K562 (cell line): Measurements from ENCODE around the gene CISTR. TPM values are rescaled to one million over a fixed set of nuclear protein-coding genes. Genes with fewer than 3 reads are reported as not detected.

Experiments used
- ATAC-seq: fragments of 200-7000 bp; cut with Tn5 transposase; 3 replicates; pipeline ENCODE4 v1.9.1; 2020; ENCODE audit warnings: moderate library complexity
- BruUV-seq: library from RNA; stranded (reverse); fragments of 400-500 nt; replicated peaks from 2 replicates; lab custom pipeline; 2021; lab: Mats Ljungman, UMichigan
- CTCF ChIA-PET: fragments of 300-600 bp; formaldehyde crosslinking; extraction: SDS; loops from one replicate; lab custom pipeline; 2021; ENCODE audit warnings: low intra/inter-chr PET ratio; lab: Yijun Ruan, JAX
- POLR2A ChIA-PET: fragments of 300-600, 350-650 bp; sonication (Branson Sonifier 250); formaldehyde crosslinking; extraction: SDS; loops from one replicate; lab custom pipeline; 2021; ENCODE audit warnings: antibody characterized with exemption, inconsistent platforms; lab: Yijun Ruan, JAX
- DNase-seq, 4 experiments: peaks; one replicate each; pipeline versions ENCODE4 v3.0.0 to v3.0.0-alpha.2; 2011 to 2018; ENCODE audit warnings: low spot score in 3 of 4, mixed read lengths in 3 of 4; ENCODE audit errors: extremely low read depth in 1 of 4
- FAIRE-seq: peaks from 2 replicates; lab custom pipeline; 2011; peaks lifted over from hg19 to GRCh38; lab: Jason Lieb, UNC
- H2AFZ ChIP-seq: 2 replicates; pipeline ENCODE4 v1.6.0; 2011; ENCODE audit warnings: low read depth, low read length, control low read depth, inconsistent platforms
- H3K27ac ChIP-seq: fragments of 200-600 bp; 3 replicates; pipeline ENCODE4 v1.8.0; 2011; ENCODE audit warnings: low read depth, mild to moderate bottlenecking, control low read depth, inconsistent platforms, low read length, moderate library complexity, mixed read lengths; ENCODE audit errors: extremely low read depth
- H3K27me3 ChIP-seq, 2 experiments: fragments of 300-600 bp in 1 of 2; 2 replicates in 1 of 2; 3 replicates in 1 of 2; pipeline versions ENCODE4 v1.6.0 to v1.8.0; 2011; ENCODE audit warnings: inconsistent platforms in 2 of 2, low read length in 2 of 2, mild to moderate bottlenecking in 1 of 2, mixed read lengths in 1 of 2, moderate library complexity in 1 of 2; ENCODE audit not compliant: control insufficient read depth in 2 of 2, insufficient read depth in 2 of 2
- H3K36me3 ChIP-seq: fragments of 300-600 bp; 3 replicates; pipeline ENCODE4 v1.8.0; 2011; ENCODE audit warnings: mild to moderate bottlenecking, low read length, inconsistent platforms; ENCODE audit not compliant: control insufficient read depth, insufficient read depth
- H3K4me1 ChIP-seq, 2 experiments: fragments of 200-600 bp in 1 of 2; replicated peaks in 1 of 2; 2 replicates in 1 of 2; 3 replicates in 1 of 2; pipeline versions ENCODE4 v1.5.1 to v1.8.0; 2011; ENCODE audit warnings: inconsistent platforms in 2 of 2, low read length in 2 of 2, mild to moderate bottlenecking in 1 of 2, mixed read lengths in 1 of 2, moderate library complexity in 1 of 2; ENCODE audit not compliant: control insufficient read depth in 2 of 2, insufficient read depth in 2 of 2
- H3K4me2 ChIP-seq: 2 replicates; pipeline ENCODE4 v1.6.1; 2011; ENCODE audit warnings: low read length, control low read depth, inconsistent platforms, mixed read lengths; ENCODE audit not compliant: insufficient read depth
- H3K4me3 ChIP-seq: fragments of 200-600 bp; sonication (generic), shearing (Covaris generic); 2 replicates; pipeline ENCODE4 v1.5.1; 2016; ENCODE audit warnings: control low read depth, inconsistent platforms
- H3K79me2 ChIP-seq: fragments of 200-600 bp; 3 replicates; pipeline ENCODE4 v1.8.0; 2011; ENCODE audit warnings: low read length, inconsistent platforms; ENCODE audit not compliant: control insufficient read depth, insufficient read depth
- H3K9ac ChIP-seq, 2 experiments: 2 replicates each; pipeline versions ENCODE4 v1.6.0 to v1.6.1; 2011; ENCODE audit warnings: low read depth in 2 of 2, low read length in 2 of 2, control low read depth in 1 of 2, inconsistent platforms in 1 of 2, mild to moderate bottlenecking in 1 of 2, mixed read lengths in 1 of 2; ENCODE audit not compliant: insufficient read depth in 1 of 2
- H3K9me1 ChIP-seq: one replicate; pipeline ENCODE4 v1.6.0; 2011; ENCODE audit warnings: inconsistent platforms, mild to moderate bottlenecking, low read length, moderate library complexity; ENCODE audit not compliant: control insufficient read depth, insufficient read depth
- H3K9me3 ChIP-seq: replicated peaks from 2 replicates; pipeline ENCODE4 v1.5.1; 2011; ENCODE audit warnings: low read depth, low read length, inconsistent platforms; ENCODE audit not compliant: control insufficient read depth, insufficient read depth
- H4K20me1 ChIP-seq: replicated peaks from 2 replicates; pipeline ENCODE4 v1.6.1; 2011; ENCODE audit warnings: low read length, inconsistent platforms, mixed read lengths; ENCODE audit not compliant: control insufficient read depth, insufficient read depth
- ARID4B ChIP-seq: sonication (generic); formaldehyde crosslinking; IDR thresholded peaks from 2 replicates; pipeline ENCODE4 v1.8.0; 2022; ENCODE audit warnings: mild to moderate bottlenecking, missing genetic modification reagents
- DACH1 ChIP-seq: fragments of 450-650 bp; IDR thresholded peaks from 2 replicates; pipeline ENCODE4 v1.6.1; 2018; ENCODE audit not compliant: partially characterized antibody
- GTF3C2 ChIP-seq: IDR thresholded peaks from 3 replicates; pipeline ENCODE4 v1.6.1; 2011; ENCODE audit warnings: borderline replicate concordance, mild to moderate bottlenecking, moderate library complexity; ENCODE audit not compliant: insufficient read length; ENCODE audit errors: extremely low read depth
- MCM3 ChIP-seq: fragments of 450-650 bp; IDR thresholded peaks from 2 replicates; pipeline ENCODE4 v1.6.1; 2016
- SMARCB1 ChIP-seq: IDR thresholded peaks from 2 replicates; pipeline ENCODE4 v1.6.1; 2011; ENCODE audit warnings: improper control_type of control experiment, low read depth; ENCODE audit not compliant: insufficient read length
- ZBTB1 ChIP-seq: sonication (generic); formaldehyde crosslinking; IDR thresholded peaks from 2 replicates; pipeline ENCODE4 v1.8.1; 2023; ENCODE audit warnings: missing genetic modification reagents, low read depth, mild to moderate bottlenecking, borderline replicate concordance
- ZBTB11 ChIP-seq, 3 experiments: fragments of 200-800 bp in 1 of 3; fragments of 250-450 bp in 1 of 3; fragments of 450-650 bp in 1 of 3; sonication (Bioruptor Pico) in 1 of 3; sonication (Bioruptor generic) in 1 of 3; formaldehyde crosslinking in 1 of 3; IDR thresholded peaks; 2 replicates each; pipeline versions ENCODE4 v1.6.1 to v1.8.0; 2016 to 2022; ENCODE audit warnings: mild to moderate bottlenecking in 2 of 3, missing genetic modification characterization in 2 of 3, missing compliant biosample characterization in 1 of 3, moderate library complexity in 1 of 3
- WGBS: fragments of 100-300 bp; shearing (Covaris generic); methylation state at CpG from one replicate; pipeline ENCODE4 v1.1.6; 2016; ENCODE audit warnings: low coverage, mixed read lengths; ENCODE audit not compliant: insufficient coverage; ENCODE audit errors: missing lambda C conversion rate; 5-methylcytosine and 5-hydroxymethylcytosine counted together
- in situ Hi-C: fragments of 300-500 bp; cut with MboI; formaldehyde crosslinking; loops from 4 replicates; pipeline ENCODE4 v1.15.0; 2018; ENCODE audit warnings: inconsistent platforms, mixed read lengths
- intact Hi-C: fragments of 100-400 bp; cut with micrococcal nuclease; formaldehyde crosslinking; loops from 2 replicates; pipeline ENCODE4 v1.14.2; 2022
- polyA plus RNA-seq, 8 experiments: library from polyadenylated mRNA; depleted of rRNA in 4 of 8; stranded (reverse) in 5 of 8; unstranded in 3 of 8; fragments of >200 nt; fragmentation: Nextera tagmentation in 2 of 8; fragmentation: Illumina TruSeq in 1 of 8; extraction: Ambion mirVana in 2 of 8; extraction: Trizol in 1 of 8; gene quantifications; 2 replicates each; pipeline versions ENCODE4 v1.2.1 to v1.2.3, GENCODE V29; 2011 to 2014; ENCODE audit warnings: inconsistent platforms in 1 of 8, missing spikeins in 1 of 8
- total RNA-seq, 7 experiments: library from RNA; depleted of rRNA in 6 of 7; stranded (reverse); fragments of >200 nt in 6 of 7; fragmentation: Illumina TruSeq in 2 of 7; extraction: Trizol in 2 of 7; gene quantifications; 2 replicates each; pipeline versions ENCODE4 v1.2.1 to v1.2.3, GENCODE V29; 2011 to 2021; ENCODE audit warnings: low replicate concordance in 1 of 7
- TF ChIP-seq, protein P1 (sequence below): sonication (generic); formaldehyde crosslinking; IDR thresholded peaks from 2 replicates; pipeline ENCODE4 v1.8.0; 2022; ENCODE audit warnings: mild to moderate bottlenecking, missing genetic modification reagents

The CISTR gene
- total and polyA plus RNA-seq, 9 of the 15 experiments (the other 6 are each of a cell fraction or from before 2014, with no cell fraction given), result not detected

DNA sequence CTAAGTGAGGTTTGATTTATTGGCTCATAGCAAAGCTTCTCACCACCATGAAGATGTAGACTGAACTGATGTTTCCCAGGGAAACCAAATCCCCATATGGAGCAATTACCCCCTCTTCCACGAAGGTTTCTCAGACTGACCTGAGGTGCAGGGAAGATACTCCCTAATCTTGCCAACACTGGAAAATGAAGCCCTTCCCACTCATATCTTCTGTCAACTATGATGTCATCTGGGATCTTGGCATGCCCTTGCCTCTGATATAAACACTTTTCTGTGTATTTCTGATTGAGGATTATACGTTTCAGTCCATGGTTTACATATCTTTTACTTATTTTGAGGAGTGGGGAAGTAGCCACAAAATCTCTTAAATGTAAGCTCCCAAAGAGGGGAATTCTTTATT, 14.1 kb upstream of the CISTR start (continued):
- TF ChIP-seq SMARCB1 (no peak), ZBTB11 (CRISPR knock-in tag; IDR thresholded peaks at IDR 0.05) (no peak)

- Histone ChIP-seq H3K36me3 (no peaks in the 10 kb centered on the region), H3K4me3 (no peak overlapping the region), H3K9me1 (no peaks in the 10 kb centered on the region), H3K79me2 (no peaks in the 10 kb centered on the region), H3K9me3 (no peaks in the 10 kb centered on the region), H3K4me2 (no peak overlapping the region), H4K20me1 (no peaks in the 10 kb centered on the region), H3K27me3 (peaks cover 25 to 28% of the 10 kb centered on the region in 2 experiments), H2AFZ (no peak overlapping the region), H3K27ac (no peak overlapping the region), H3K9ac (no peak overlapping the region), H3K4me1 (no peaks in the 10 kb centered on the region)
- CTCF ChIA-PET, result no interaction called here
- in situ Hi-C loops (loop anchor here (25.0 kb wide), 1 partner anchor 448 kb away; no protein-coding TSS in a partner anchor), intact Hi-C loops (loop anchor here (10.0 kb wide), 1 partner anchor 440 kb away; no protein-coding TSS in a partner anchor)
- BruUV-seq, result no TSS peak
- FAIRE-seq (no peak), ATAC-seq (no peak), DNase-seq (no peak)
- POLR2A ChIA-PET, result no interaction called here
- 8% methylated on average over 4 of the region's 4 CpGs for WGBS
- TF ChIP-seq ZBTB1 (CRISPR knock-in tag) (no peak), GTF3C2 (no peak), DACH1 (no peak), ARID4B (CRISPR knock-in tag) (no peak), MCM3 (no peak)
- TF ChIP-seq, protein P1, sequence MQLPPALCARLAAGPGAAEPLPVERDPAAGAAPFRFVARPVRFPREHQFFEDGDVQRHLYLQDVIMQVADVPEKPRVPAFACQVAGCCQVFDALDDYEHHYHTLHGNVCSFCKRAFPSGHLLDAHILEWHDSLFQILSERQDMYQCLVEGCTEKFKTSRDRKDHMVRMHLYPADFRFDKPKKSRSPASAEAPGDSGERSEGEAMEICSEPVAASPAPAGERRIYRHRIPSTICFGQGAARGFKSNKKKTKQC (CRISPR knock-in tag), result no peak
Measured at GRCh38 chr12:53764615-53765014, 12.8 kb upstream of the CISTR start.
